IPS DF 19.7 (cell line): ENCODE data around the gene SIN3A.
"Not testable (repeated sequence)": the region's sequence is repeated elsewhere in the genome, so short reads cannot be mapped to it uniquely, and the experiment has no call there.

Source experiments
- DNase-seq: peaks from one replicate; pipeline ENCODE4 v3.0.0-alpha.2; 2013; ENCODE audit warnings: low read depth, low spot score

SIN3A gene

DNA sequence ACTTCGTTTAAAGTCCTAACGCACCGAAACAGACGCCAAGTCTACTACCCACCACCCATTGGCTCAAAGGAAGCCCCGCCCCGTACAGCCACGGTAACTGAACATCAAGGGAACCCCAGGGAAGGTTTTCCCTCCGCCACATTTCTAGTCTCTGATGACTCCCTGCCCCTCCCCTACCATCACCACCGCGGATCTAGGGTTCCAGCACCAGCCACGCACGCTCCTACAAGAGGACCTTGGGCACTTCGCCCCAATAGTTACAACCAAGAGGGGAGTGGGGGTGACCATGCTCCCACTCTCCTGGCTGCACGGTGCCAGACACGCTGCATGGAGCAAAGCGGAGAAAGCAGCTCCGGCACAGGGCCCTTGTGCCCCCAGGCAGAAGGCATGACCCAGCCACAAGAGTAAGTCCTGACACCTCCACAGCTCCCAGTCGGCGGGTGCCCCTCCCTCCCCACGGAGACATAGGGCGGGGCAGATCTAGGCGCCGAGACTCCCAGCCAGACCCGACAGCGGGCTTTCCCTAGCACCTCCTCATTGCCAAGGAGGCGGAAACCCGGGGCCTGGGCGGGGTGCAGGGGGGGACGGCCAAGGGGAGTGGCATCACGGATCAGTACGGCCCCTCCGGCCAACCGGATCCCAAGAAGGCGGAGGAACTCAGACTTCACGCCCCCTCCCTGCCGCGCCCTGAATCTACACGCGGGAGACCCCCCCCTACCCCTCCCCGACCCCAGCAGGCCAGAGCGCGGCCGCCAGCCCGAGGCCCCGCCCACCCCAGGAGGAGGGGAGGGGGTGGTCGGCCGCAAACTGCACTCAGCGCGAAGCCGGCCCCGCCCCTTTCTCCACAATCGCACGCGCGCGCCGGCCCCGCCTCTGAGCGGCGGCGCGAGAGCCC is 936 bp downstream of the SIN3A start:
- DNase-seq = no peak

- no peak for DNase-seq
These were observed 1.7 kb downstream of the SIN3A start for GRCh38 chr15:75449585-75450306.

- not testable (repeated sequence) for DNase-seq
These were observed 3.3 kb downstream of the SIN3A start for GRCh38 chr15:75448171-75448570.

DNA sequence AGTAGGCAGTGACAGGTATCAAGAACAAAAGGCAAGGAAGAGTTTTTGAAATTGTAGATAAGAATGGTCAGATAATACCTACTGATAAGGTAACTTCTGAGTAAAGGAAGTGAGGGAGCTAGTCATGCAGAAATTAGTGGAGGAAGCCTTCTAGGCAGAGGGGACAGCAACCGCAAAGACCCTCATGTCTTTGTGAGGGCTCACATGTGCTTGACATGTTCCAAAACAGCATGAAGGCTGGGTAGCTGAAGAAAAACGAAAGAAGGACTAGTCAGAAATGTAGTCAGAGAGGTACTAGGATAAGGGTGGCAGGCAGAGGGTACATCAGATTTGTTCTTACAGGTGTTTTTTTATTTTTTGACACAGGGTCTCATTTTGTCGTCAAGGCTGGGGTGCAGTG is 5.3 kb downstream of the SIN3A start:
- no peak for DNase-seq

GRCh38 chr15:75445324-75445723 is 6.2 kb downstream of the SIN3A start:
- not testable (repeated sequence) for DNase-seq

DNA sequence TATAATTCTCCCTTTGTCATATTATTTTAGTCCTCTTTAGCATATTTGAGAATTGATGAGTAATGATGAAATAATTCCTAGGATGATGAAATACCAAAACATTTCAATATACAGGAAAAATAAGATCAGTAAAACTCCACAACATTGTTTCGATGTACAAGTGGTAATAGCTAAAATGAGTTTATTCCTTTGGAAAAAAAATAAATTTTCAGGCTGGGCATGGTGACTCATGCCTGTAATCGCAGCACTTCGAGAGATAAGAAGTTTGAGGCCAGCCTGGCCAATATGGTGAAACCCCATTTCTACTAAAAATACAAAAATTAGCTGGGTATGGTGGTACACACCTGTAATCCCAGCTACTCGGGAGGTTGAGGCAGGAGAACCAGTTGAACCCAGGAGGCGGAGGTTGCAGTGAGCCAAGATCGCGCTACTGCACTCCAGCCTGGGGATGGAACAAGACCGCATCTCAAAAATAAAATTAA is 7.5 kb downstream of the SIN3A start:
- not testable (repeated sequence) for DNase-seq

DNA sequence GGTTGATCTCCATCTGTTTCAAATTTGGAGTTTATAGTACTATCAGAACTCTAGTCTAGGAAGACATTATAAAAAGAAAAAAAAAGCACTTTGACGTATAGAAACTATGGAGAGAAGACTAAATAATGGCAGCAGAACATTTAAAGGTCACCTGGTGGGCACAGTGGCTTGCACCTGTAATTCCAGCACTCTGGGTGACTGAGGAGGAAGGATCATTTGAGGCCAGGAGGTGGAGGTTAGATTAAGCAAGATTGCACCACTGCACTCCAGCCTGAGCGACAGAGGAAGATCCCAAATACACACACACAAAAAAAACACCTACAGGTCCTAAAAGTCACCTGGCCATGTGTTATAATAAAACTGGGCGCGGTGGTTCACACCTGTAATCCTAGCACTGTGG is 13.8 kb downstream of the SIN3A start:
- DNase-seq = no peak

DNA sequence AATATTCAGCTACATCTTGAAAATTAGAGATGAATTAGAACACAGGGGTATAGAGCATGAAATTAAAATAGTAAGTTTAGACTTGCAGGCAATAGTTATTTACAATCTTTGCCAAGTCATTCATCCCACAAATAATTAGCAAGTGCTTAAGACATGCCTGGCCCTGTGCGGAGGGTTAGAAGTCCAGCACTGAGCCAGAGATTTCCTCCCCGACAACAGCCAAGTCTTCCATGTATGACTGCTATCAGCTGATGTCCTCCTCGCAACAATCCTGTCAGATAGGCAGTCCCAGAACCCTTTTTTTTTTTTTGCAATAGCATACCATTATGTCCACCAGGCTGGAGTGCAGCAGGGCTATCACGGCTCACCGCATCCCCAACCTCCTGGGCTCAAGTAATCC is 14.6 kb downstream of the SIN3A start:
- DNase-seq = no peak

DNA sequence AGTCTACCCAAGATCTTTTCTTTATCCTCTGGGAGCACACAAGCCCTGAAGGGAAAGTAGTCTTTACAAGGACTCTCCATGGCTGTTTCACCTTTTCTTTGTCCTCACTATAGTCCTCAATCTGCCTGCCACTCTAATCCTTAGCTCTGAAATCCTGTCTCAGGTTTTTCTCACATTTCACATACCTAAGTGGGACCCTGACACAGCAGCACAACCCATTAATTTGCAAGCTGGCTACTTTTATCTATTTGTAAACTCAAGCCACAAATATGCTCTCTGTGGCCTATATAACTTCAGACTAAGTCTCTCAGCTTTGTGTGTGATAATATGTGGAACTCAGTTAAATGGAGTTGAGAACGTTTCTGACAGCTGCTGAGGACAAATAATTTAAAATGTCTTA is 19.8 kb downstream of the SIN3A start:
- no peak for DNase-seq

DNA sequence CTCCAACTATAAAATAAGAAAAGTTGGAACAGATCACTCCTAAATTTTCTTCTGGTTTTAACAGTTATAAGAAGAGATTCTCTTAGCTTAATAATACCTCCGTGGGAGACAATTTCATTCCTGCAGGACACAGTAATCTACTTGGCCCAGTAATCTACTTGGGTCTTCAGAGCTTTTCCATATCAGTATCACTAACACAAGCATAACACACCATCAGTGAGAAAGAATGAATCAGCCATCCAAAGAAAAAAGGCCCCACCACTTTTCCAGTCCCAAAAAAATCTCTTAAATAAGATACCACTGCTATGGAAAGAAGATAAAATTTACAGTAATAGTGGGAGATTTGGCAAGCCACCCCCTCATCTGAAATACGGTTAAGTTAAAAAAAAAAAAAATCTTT is 20.2 kb downstream of the SIN3A start:
- no peak for DNase-seq

- DNase-seq = no peak
These were observed 21.2 kb downstream of the SIN3A start for GRCh38 chr15:75430259-75430658.

- DNase-seq = no peak
These were observed 23.3 kb downstream of the SIN3A start for GRCh38 chr15:75428152-75428551.

- DNase-seq = no peak
These were observed 25.5 kb downstream of the SIN3A start for GRCh38 chr15:75425966-75426500.

GRCh38 chr15:75422554-75422953 is 28.9 kb downstream of the SIN3A start:
- no peak for DNase-seq

- DNase-seq = no peak
These were observed 30.8 kb downstream of the SIN3A start for GRCh38 chr15:75420698-75421097.

DNA sequence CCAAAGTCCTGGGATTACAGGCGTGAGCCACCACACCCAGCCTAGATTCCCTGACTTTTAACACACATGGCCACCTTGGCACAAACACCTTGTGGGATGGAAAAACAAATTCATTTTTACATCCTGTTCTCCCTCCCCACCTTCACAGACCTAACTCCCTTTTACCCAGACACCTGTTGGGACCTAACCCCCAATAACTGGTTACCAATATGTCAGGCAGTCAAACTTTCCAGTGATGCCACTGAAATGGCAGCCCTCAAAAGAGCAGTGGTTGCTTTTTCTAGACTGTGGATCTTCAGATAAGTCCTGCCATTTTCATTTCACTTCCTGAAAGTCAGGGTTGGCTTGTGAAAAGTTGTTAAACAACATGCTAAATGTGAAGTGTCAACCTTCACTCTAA is 34.9 kb downstream of the SIN3A start:
- DNase-seq = no peak

DNA sequence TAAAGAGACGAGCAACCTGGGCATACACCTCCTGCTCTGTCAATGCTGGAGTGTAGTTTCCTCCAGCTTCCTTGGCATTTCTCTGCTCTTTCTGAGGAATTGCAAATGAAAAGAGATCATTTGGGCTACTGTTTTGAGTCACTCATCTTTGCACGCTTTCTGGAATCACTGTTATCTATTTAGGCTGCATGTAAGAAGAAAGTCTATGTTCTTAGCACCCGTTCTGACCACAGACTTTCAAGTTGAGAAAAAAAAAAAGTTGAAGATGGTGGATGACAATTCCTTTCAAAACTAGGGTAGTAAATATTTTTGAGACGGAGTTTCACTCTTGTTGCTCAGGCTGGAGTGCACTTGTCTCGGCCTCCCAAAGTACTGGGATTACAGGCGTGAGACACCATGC is 41.3 kb downstream of the SIN3A start:
- no peak for DNase-seq

GRCh38 chr15:75407083-75407482 is 44.4 kb downstream of the SIN3A start:
- no peak for DNase-seq

GRCh38 chr15:75403892-75404291 is 47.6 kb downstream of the SIN3A start:
- DNase-seq = no peak

DNA sequence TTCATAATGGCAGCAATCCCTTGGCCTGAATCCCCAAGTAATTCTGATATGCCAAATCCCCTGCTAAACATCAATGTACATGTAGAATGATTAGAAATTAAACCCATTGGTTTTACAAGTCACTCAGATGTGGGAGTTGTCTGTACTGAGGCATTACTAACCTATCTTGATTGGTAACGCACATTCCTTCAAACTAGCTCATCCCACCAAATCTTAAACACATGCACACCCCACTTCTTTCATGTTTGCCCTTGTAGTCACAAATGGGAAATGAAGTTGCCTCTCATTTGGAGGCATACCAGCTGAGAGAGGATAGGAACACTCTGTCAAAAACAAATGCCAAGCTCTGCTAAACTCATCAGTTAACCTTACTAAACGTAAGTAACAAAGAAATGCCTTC is 54.0 kb downstream of the SIN3A start:
- DNase-seq = no peak

GRCh38 chr15:75389791-75390382 is 61.6 kb downstream of the SIN3A start:
- no peak for DNase-seq

GRCh38 chr15:75383986-75384385 is 67.5 kb downstream of the SIN3A start:
- DNase-seq = not testable (repeated sequence)
